TTC549 (cell line): ENCODE measurements around the gene ERVK3-1.
"Not testable (repeated sequence)": the region's sequence is repeated elsewhere in the genome, so short reads cannot be mapped to it uniquely, and the experiment has no call there.

Experiments used
- FAIRE-seq: peaks from 2 replicates; lab custom pipeline; 2012; peaks lifted over from hg19 to GRCh38; lab: Jason Lieb, UNC

The ERVK3-1 gene

GRCh38 chr19:58305065-58305931 lies at the start of gene ERVK3-1:
Gene ERVK3-1, plus strand, starts transcription at chr19:58305377. Its CDS starts 6,792 bp downstream, at chr19:58312169.
- FAIRE-seq, result peak; percentile 95

GRCh38 chr19:58258259-58258658 lies 46.9 kb upstream of the ERVK3-1 start:
- not testable (repeated sequence) for FAIRE-seq

GRCh38 chr19:58261600-58261967 lies 43.6 kb upstream of the ERVK3-1 start:
- no peak for FAIRE-seq

- no peak for FAIRE-seq
Observed at GRCh38 chr19:58261968-58262921, 42.9 kb upstream of the ERVK3-1 start.

- FAIRE-seq, result no peak
Observed at GRCh38 chr19:58262922-58263296, 42.3 kb upstream of the ERVK3-1 start.

- FAIRE-seq, result no peak
Observed at GRCh38 chr19:58265100-58265499, 40.1 kb upstream of the ERVK3-1 start.

- FAIRE-seq, result no peak
Observed at GRCh38 chr19:58268344-58268743, 36.8 kb upstream of the ERVK3-1 start.

GRCh38 chr19:58274771-58275201 lies 30.4 kb upstream of the ERVK3-1 start:
- FAIRE-seq, result no peak

- no peak for FAIRE-seq
Observed at GRCh38 chr19:58275564-58275963, 29.6 kb upstream of the ERVK3-1 start.

GRCh38 chr19:58277197-58277596 lies 28.0 kb upstream of the ERVK3-1 start:
- no peak for FAIRE-seq

- no peak for FAIRE-seq
Observed at GRCh38 chr19:58277748-58278540, 27.2 kb upstream of the ERVK3-1 start.

GRCh38 chr19:58278541-58279041 lies 26.6 kb upstream of the ERVK3-1 start, which contains the start of gene ZNF8:
Gene ZNF8, plus strand, starts transcription at chr19:58278955. Its CDS starts 127 bp downstream, at chr19:58279082.
- peak; percentile 95 for FAIRE-seq

- FAIRE-seq, result no peak
Observed at GRCh38 chr19:58279042-58279924, 25.9 kb upstream of the ERVK3-1 start.

- no peak for FAIRE-seq
Observed at GRCh38 chr19:58279925-58280316, 25.3 kb upstream of the ERVK3-1 start.

GRCh38 chr19:58284199-58284598 lies 21.0 kb upstream of the ERVK3-1 start:
- no peak for FAIRE-seq

GRCh38 chr19:58291943-58292342 lies 13.2 kb upstream of the ERVK3-1 start:
- FAIRE-seq, result no peak

GRCh38 chr19:58294743-58295374 lies 10.3 kb upstream of the ERVK3-1 start:
- no peak for FAIRE-seq

- FAIRE-seq, result no peak
Observed at GRCh38 chr19:58296104-58296503, 9.1 kb upstream of the ERVK3-1 start.

- no peak for FAIRE-seq
Observed at GRCh38 chr19:58300620-58301019, 4.6 kb upstream of the ERVK3-1 start.

- no peak for FAIRE-seq
Observed at GRCh38 chr19:58304255-58304654, 922 bp upstream of the ERVK3-1 start.

GRCh38 chr19:58304748-58305064 lies 471 bp upstream of the ERVK3-1 start:
- no peak for FAIRE-seq
